ENCODE data around the gene MYL9.

Gene MYL9

GRCh38 chr20:36578356-36579041 is 37.2 kb downstream of the MYL9 start:
- DNase-seq (ENCODE audit: low spot score): no peak
- TF ChIP-seq CTCF (conservative IDR thresholded peaks at IDR 0.05; ENCODE audit: low read depth): no peak
- ChIA-PET POLR2A (ENCODE audit: low non-redundant PET) (interaction anchor here (1.1 kb wide), 1 partner anchor 284 kb away, joined by 4 read pairs; no protein-coding TSS in a partner anchor), CTCF (interaction anchor here (0.6 to 1.2 kb wide), 3 partner anchors 19 to 376 kb away, joined by 4 to 8 read pairs (median 6); no protein-coding TSS in a partner anchor)
- no peak overlapping the region for H3K27ac ChIP-seq

GRCh38 chr20:36579996-36580545 is 38.8 kb downstream of the MYL9 start:
- no peak overlapping the region for H3K27ac ChIP-seq
- ChIA-PET CTCF (interaction anchor here (0.6 to 1.7 kb wide), 4 partner anchors 12 to 194 kb away, joined by 3 to 12 read pairs (median 5); no protein-coding TSS in a partner anchor), POLR2A (ENCODE audit: low non-redundant PET) (no interaction called here)
- DNase-seq (ENCODE audit: low spot score): no peak
- TF ChIP-seq CTCF (conservative IDR thresholded peaks at IDR 0.05; ENCODE audit: low read depth): no peak

GRCh38 chr20:36582322-36582721 is 41.0 kb downstream of the MYL9 start:
- no peak for DNase-seq (ENCODE audit: low spot score)

GRCh38 chr20:36582821-36583220 is 41.5 kb downstream of the MYL9 start:
- POLR2A ChIA-PET (ENCODE audit: low non-redundant PET): no interaction called here
- no peak for DNase-seq (ENCODE audit: low spot score)
- no peak overlapping the region for H3K27ac ChIP-seq
- CTCF ChIA-PET: no interaction called here
- TF ChIP-seq CTCF (conservative IDR thresholded peaks at IDR 0.05; ENCODE audit: low read depth): no peak

More at GRCh38 chr20:36582322-36582721, 41.0 kb downstream of the MYL9 start:
- no peak for TF ChIP-seq CTCF (conservative IDR thresholded peaks at IDR 0.05; ENCODE audit: low read depth)
- no peak overlapping the region for H3K27ac ChIP-seq
- POLR2A ChIA-PET (ENCODE audit: low non-redundant PET): no interaction called here
- CTCF ChIA-PET: no interaction called here

DNA sequence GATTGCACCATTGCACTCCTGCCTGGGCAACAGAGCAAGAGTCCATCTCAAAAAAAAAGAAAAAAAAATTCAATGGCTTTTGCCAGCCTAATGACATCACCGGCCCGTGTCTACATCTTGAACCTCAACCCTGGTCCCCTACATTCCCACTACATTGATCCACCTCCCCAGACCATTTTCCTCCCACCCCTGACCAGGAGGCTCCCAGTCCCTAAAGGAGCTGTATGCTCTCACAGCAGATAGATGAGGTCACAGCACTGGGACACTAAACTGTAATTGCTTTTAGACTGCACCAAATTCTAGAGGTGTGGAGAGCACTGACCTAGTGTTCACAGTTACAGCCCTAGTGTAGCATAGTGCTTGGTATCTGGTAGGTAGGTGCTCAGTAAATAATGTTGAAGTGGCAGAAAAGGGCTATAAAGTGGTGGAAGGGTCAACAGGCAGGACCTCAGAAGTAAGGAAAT is 42.7 kb downstream of the MYL9 start:
- no peak for TF ChIP-seq CTCF (conservative IDR thresholded peaks at IDR 0.05; ENCODE audit: low read depth)
- no peak for DNase-seq (ENCODE audit: low spot score)
- ChIA-PET CTCF (interaction anchor here (0.6 to 0.8 kb wide), 5 partner anchors 8 to 549 kb away, joined by 3 to 6 read pairs (median 3); partner anchors contain the start of gene DSN1), POLR2A (ENCODE audit: low non-redundant PET) (no interaction called here)
- peak overlapping the region; percentile 6; the same call in 1 of the 2 replicates for H3K27ac ChIP-seq

DNA sequence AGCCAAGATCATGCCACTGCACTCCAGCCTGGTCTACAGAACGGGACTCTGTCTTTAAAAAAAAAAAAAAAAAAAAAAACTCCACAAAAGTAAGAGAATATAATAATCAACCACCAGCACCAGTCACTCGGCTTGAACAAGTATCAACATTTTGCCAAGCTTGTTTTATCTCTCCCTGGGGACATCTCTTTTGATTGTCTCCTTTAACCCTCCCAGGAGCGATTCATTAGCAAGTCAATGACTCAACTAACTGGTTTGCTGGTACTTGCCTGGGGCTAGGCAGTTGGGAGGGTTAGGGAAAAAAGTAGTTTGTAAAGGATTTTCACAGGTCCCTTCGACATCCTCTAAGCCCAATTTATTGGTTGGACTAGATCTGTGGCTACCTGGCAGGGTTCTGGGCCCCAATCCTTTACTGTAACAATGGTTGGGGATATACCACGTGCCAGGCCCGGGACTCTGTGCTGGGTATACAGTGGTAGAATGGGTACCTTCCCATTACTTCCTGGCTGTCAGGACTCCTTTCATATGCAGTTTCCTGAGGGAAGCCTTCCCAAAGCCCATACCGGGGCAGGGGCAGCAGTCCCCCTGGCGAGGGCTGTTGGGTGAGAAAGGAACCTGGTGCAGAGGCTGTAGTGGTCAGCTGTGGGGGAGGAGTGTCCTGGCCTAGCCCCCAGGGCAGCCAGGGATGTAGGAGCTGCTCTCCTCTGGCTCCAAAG is 44.2 kb downstream of the MYL9 start:
- DNase-seq (ENCODE audit: low spot score): peak; percentile 99
- H3K27ac ChIP-seq: peak overlapping the region; percentile 82
- no peak for TF ChIP-seq CTCF (conservative IDR thresholded peaks at IDR 0.05; ENCODE audit: low read depth)
- ChIA-PET POLR2A (ENCODE audit: low non-redundant PET) (interaction anchor here (0.6 kb wide), 3 partner anchors 39 to 525 kb away, joined by 3 to 6 read pairs (median 3); no protein-coding TSS in a partner anchor), CTCF (interaction anchor here (0.5 to 1.2 kb wide), 5 partner anchors 15 to 338 kb away, joined by 3 to 17 read pairs (median 4); partner anchors contain the start of gene RAB5IF)
